C4-2B (cell line): Measurements from ENCODE around the gene UBTD2.

Experiments used
- H3K27ac ChIP-seq: fragments of 450-650 bp; 2 replicates; pipeline ENCODE4 v1.5.1; 2017
- ZFX ChIP-seq: fragments of 450-650 bp; IDR thresholded peaks from 2 replicates; pipeline ENCODE4 v1.6.1; 2017
- TF ChIP-seq, protein P1 (sequence below): fragments of 450-650 bp; conservative IDR thresholded peaks from 2 replicates; pipeline ENCODE4 v1.5.1; 2017; ENCODE audit warnings: mild to moderate bottlenecking

The UBTD2 gene

DNA sequence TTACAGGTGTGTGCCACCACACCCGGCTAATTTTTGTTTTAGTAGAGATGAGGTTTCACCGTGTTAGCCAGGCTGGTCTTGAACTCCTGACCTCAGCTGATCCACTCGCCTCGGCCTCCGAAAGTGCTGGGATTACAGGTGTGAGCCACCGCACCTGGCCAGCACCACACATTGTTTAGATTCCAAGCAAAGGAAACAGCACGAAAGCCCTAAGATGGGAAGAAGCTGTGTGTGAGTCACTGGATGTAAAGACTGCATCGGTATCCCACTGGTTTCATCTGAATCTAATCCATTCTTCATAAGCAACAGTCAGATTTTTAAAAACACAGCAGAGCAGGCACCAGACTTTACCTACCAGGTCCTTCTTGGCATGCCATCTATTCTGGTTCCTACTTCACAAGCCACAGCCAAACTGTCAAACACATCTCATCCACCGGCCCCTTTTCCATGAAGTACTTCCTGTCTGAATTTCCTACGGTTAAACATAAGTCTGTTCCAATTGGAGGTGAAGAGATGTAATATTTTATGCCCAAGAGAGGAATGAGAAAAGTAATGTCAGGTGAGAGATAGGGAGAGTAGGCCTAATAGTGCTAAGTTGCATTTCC lies 17.4 kb downstream of the UBTD2 start:
- TF ChIP-seq ZFX = no peak
- TF ChIP-seq, protein P1, sequence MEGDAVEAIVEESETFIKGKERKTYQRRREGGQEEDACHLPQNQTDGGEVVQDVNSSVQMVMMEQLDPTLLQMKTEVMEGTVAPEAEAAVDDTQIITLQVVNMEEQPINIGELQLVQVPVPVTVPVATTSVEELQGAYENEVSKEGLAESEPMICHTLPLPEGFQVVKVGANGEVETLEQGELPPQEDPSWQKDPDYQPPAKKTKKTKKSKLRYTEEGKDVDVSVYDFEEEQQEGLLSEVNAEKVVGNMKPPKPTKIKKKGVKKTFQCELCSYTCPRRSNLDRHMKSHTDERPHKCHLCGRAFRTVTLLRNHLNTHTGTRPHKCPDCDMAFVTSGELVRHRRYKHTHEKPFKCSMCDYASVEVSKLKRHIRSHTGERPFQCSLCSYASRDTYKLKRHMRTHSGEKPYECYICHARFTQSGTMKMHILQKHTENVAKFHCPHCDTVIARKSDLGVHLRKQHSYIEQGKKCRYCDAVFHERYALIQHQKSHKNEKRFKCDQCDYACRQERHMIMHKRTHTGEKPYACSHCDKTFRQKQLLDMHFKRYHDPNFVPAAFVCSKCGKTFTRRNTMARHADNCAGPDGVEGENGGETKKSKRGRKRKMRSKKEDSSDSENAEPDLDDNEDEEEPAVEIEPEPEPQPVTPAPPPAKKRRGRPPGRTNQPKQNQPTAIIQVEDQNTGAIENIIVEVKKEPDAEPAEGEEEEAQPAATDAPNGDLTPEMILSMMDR = no peak
- no peak overlapping the region for H3K27ac ChIP-seq

DNA sequence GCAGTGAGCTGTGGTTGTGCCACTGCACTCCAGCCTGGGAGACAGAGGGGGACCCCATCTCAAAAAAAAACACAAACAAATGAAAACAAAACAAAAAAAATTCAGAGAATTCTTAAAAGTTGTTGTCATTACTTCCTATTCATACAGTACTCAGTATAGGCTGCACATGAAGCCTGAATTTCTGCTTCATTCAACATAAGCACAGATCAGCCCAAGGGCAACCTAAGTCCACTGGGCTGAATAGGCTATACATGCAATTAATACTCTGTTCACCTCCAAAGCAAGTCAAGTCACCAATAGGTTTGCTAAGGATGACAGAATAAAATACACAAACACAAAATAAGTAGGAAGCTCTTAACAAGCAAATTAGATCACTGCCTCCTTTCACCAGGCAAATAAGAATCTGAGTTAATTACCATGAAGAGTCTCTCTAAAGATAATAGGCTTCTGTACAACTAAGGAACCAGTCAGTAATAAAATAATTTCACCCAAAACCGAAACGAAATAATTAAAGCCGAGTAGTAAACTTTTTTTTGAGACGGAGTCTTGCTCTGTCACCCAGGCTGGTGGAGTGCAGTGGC lies 18.7 kb downstream of the UBTD2 start:
- H3K27ac ChIP-seq = no peak overlapping the region
- TF ChIP-seq, protein P1 = no peak
- TF ChIP-seq ZFX = no peak

DNA sequence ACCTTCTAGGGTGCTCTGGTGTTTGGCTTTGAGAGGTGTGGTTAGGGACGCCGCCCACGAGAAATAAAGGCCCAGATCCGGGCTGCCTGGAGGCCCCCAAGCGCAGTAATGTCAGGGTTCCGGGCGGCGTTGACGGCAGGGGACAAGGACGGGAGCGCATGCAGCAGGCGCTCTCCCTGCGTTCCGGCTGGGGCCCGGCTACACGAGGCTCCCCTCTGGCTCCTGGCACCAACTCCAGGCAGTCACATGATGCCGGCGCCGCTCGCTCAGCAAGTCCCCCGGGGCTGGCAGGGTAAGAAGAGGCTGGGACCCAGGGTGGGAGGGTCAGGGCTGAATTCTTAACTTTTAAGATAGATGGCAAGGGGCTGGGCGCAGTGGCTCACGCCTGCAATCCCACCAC lies 28.1 kb downstream of the UBTD2 start:
- TF ChIP-seq, protein P1 = no peak
- no peak for TF ChIP-seq ZFX

DNA sequence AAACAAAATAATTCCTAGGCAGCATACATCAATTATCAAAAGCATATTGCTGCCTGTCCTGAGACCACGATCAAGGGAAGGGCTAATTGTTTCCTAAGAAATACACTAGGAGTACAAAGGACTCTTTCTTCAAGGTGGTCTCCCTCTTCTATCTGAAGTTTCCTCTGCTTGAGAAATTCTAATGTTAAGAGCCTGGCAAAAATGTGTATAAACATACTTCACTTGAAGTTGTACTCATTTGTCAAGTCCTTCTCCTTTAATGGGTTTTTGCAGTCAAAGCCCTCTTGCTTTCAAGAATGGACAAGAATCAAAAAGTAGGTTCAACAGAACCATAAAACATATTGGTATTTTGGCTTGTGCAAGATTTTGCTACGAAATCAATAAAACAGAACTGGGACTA lies 31.1 kb downstream of the UBTD2 start:
- no peak for TF ChIP-seq ZFX
- TF ChIP-seq, protein P1 = no peak
- no peak overlapping the region for H3K27ac ChIP-seq

More for the DNA sequence above, 28.1 kb downstream of the UBTD2 start:
- H3K27ac ChIP-seq = no peak overlapping the region

DNA sequence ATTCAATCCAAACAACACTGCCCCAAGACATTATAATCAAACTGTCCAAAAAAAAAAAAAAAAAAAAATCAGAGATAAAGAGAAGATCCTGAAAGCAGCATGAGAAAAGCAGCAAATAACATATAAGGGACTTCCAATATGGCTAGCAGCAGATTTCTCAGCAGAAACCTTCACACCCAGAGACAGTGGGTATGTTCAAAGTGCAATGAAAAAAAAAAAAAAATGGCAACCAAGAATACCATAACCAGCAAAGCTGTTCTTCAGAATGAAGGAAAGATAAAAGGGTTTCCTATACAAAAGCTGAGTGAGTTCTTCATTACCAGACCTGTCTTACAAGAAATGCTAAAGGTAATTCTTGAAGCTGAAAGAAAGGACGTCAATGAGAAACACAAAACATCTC lies 32.1 kb downstream of the UBTD2 start:
- H3K27ac ChIP-seq = no peak overlapping the region
- TF ChIP-seq ZFX = no peak
- TF ChIP-seq, protein P1 = no peak

DNA sequence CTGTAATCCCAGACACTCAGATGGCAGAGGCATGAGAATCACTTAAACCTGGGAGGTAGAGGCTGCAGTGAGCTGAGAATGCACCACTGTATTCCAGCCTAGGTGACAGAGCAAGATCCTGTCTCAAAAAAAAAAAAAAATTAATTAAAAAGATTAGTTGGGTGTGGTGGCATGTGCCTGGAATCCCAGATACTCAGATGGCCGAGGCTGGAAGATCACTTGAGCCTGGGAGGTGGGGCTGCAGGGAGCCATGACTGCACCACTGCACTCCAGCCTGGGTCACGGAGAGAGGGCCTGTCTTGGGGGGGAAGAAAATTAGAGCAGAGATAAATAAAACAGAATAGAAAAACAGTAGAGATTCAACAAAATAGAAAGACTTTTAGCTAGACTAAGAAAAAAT lies 34.9 kb downstream of the UBTD2 start:
- TF ChIP-seq, protein P1 = no peak
- no peak for TF ChIP-seq ZFX
- no peak overlapping the region for H3K27ac ChIP-seq

DNA sequence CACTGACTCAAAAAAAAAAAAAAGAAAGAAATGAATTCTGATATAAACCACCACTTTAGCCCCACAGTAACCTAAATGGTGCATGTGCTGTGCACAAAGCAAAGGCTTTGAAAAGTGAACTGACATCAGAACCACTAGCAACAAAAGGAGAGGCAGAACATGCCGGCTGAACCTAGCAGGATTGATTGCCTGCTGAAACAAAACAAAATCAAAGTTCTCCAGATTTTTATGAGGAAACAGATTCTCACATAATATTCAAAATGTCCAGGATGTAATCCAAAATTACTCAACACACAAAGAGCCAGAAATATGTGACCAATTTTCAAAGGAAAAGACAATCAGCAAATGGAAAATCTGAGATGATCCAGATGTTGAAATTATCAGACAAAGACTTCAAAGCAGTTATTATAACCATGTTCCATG lies 37.9 kb downstream of the UBTD2 start:
- H3K27ac ChIP-seq = no peak overlapping the region
- TF ChIP-seq, protein P1 = no peak
- no peak for TF ChIP-seq ZFX
